K562 (cell line): ENCODE results near the gene SLC25A1. TPM values are rescaled to one million over a fixed set of nuclear protein-coding genes. Genes with fewer than 3 reads are reported as not detected.

ENCODE experiments used
- ATAC-seq: fragments of 200-7000 bp; cut with Tn5 transposase; 3 replicates; pipeline ENCODE4 v1.9.1; 2020; ENCODE audit warnings: moderate library complexity
- BruUV-seq: library from RNA; stranded (reverse); fragments of 400-500 nt; replicated peaks from 2 replicates; lab custom pipeline; 2021; lab: Mats Ljungman, UMichigan
- CTCF ChIA-PET: fragments of 300-600 bp; formaldehyde crosslinking; extraction: SDS; loops from one replicate; lab custom pipeline; 2021; ENCODE audit warnings: low intra/inter-chr PET ratio; lab: Yijun Ruan, JAX
- POLR2A ChIA-PET: fragments of 300-600, 350-650 bp; sonication (Branson Sonifier 250); formaldehyde crosslinking; extraction: SDS; loops from one replicate; lab custom pipeline; 2021; ENCODE audit warnings: antibody characterized with exemption, inconsistent platforms; lab: Yijun Ruan, JAX
- DNase-seq, 4 experiments: peaks; one replicate each; pipeline versions ENCODE4 v3.0.0 to v3.0.0-alpha.2; 2011 to 2018; ENCODE audit warnings: low spot score in 3 of 4, mixed read lengths in 3 of 4; ENCODE audit errors: extremely low read depth in 1 of 4
- FAIRE-seq: peaks from 2 replicates; lab custom pipeline; 2011; peaks lifted over from hg19 to GRCh38; lab: Jason Lieb, UNC
- H2AFZ ChIP-seq: 2 replicates; pipeline ENCODE4 v1.6.0; 2011; ENCODE audit warnings: low read depth, low read length, control low read depth, inconsistent platforms
- H3K27ac ChIP-seq: fragments of 200-600 bp; 3 replicates; pipeline ENCODE4 v1.8.0; 2011; ENCODE audit warnings: low read depth, mild to moderate bottlenecking, control low read depth, inconsistent platforms, low read length, moderate library complexity, mixed read lengths; ENCODE audit errors: extremely low read depth
- H3K27me3 ChIP-seq, 2 experiments: fragments of 300-600 bp in 1 of 2; 2 replicates in 1 of 2; 3 replicates in 1 of 2; pipeline versions ENCODE4 v1.6.0 to v1.8.0; 2011; ENCODE audit warnings: inconsistent platforms in 2 of 2, low read length in 2 of 2, mild to moderate bottlenecking in 1 of 2, mixed read lengths in 1 of 2, moderate library complexity in 1 of 2; ENCODE audit not compliant: control insufficient read depth in 2 of 2, insufficient read depth in 2 of 2
- H3K36me3 ChIP-seq: fragments of 300-600 bp; 3 replicates; pipeline ENCODE4 v1.8.0; 2011; ENCODE audit warnings: mild to moderate bottlenecking, low read length, inconsistent platforms; ENCODE audit not compliant: control insufficient read depth, insufficient read depth
- H3K4me1 ChIP-seq, 2 experiments: fragments of 200-600 bp in 1 of 2; replicated peaks in 1 of 2; 2 replicates in 1 of 2; 3 replicates in 1 of 2; pipeline versions ENCODE4 v1.5.1 to v1.8.0; 2011; ENCODE audit warnings: inconsistent platforms in 2 of 2, low read length in 2 of 2, mild to moderate bottlenecking in 1 of 2, mixed read lengths in 1 of 2, moderate library complexity in 1 of 2; ENCODE audit not compliant: control insufficient read depth in 2 of 2, insufficient read depth in 2 of 2
- H3K4me2 ChIP-seq: 2 replicates; pipeline ENCODE4 v1.6.1; 2011; ENCODE audit warnings: low read length, control low read depth, inconsistent platforms, mixed read lengths; ENCODE audit not compliant: insufficient read depth
- H3K4me3 ChIP-seq: fragments of 200-600 bp; sonication (generic), shearing (Covaris generic); 2 replicates; pipeline ENCODE4 v1.5.1; 2016; ENCODE audit warnings: control low read depth, inconsistent platforms
- H3K79me2 ChIP-seq: fragments of 200-600 bp; 3 replicates; pipeline ENCODE4 v1.8.0; 2011; ENCODE audit warnings: low read length, inconsistent platforms; ENCODE audit not compliant: control insufficient read depth, insufficient read depth
- H3K9ac ChIP-seq, 2 experiments: 2 replicates each; pipeline versions ENCODE4 v1.6.0 to v1.6.1; 2011; ENCODE audit warnings: low read depth in 2 of 2, low read length in 2 of 2, control low read depth in 1 of 2, inconsistent platforms in 1 of 2, mild to moderate bottlenecking in 1 of 2, mixed read lengths in 1 of 2; ENCODE audit not compliant: insufficient read depth in 1 of 2
- H3K9me1 ChIP-seq: one replicate; pipeline ENCODE4 v1.6.0; 2011; ENCODE audit warnings: inconsistent platforms, mild to moderate bottlenecking, low read length, moderate library complexity; ENCODE audit not compliant: control insufficient read depth, insufficient read depth
- H3K9me3 ChIP-seq: replicated peaks from 2 replicates; pipeline ENCODE4 v1.5.1; 2011; ENCODE audit warnings: low read depth, low read length, inconsistent platforms; ENCODE audit not compliant: control insufficient read depth, insufficient read depth
- H4K20me1 ChIP-seq: replicated peaks from 2 replicates; pipeline ENCODE4 v1.6.1; 2011; ENCODE audit warnings: low read length, inconsistent platforms, mixed read lengths; ENCODE audit not compliant: control insufficient read depth, insufficient read depth
- CHD7 ChIP-seq: fragments of 200-600 bp; sonication (generic); IDR thresholded peaks from one replicate; pipeline ENCODE4 v1.6.1; 2012; ENCODE audit warnings: mild to moderate bottlenecking, low read depth, low read length, inconsistent platforms
- MCM3 ChIP-seq: fragments of 450-650 bp; IDR thresholded peaks from 2 replicates; pipeline ENCODE4 v1.6.1; 2016
- MCM7 ChIP-seq, 2 experiments: fragments of 450-650 bp; IDR thresholded peaks; 2 replicates each; pipeline ENCODE4 v1.6.1; 2016 to 2018
- PRMT5 ChIP-seq: sonication (generic); formaldehyde crosslinking; IDR thresholded peaks from 2 replicates; pipeline ENCODE4 v1.5.0; 2020; ENCODE audit warnings: missing genetic modification reagents
- SP2 ChIP-seq: IDR thresholded peaks from 2 replicates; pipeline ENCODE4 v1.6.1; 2011; ENCODE audit warnings: mild to moderate bottlenecking, low read depth, low read length, moderate library complexity; ENCODE audit not compliant: poor library complexity, severe bottlenecking; ENCODE audit errors: extremely low read depth
- TAF7 ChIP-seq: fragments of 450-650 bp; IDR thresholded peaks from 2 replicates; pipeline ENCODE4 v1.6.1; 2016; ENCODE audit warnings: missing genetic modification characterization, missing compliant biosample characterization
- TOE1 ChIP-seq, 2 experiments: fragments of 450-650 bp in 1 of 2; sonication (generic) in 1 of 2; formaldehyde crosslinking in 1 of 2; IDR thresholded peaks; 2 replicates each; pipeline versions ENCODE4 v1.7.1 to v1.8.0; 2016 to 2022; ENCODE audit warnings: borderline replicate concordance in 2 of 2, mild to moderate bottlenecking in 2 of 2, antibody characterized with exemption in 1 of 2, inconsistent platforms in 1 of 2, low read depth in 1 of 2, missing genetic modification reagents in 1 of 2, moderate library complexity in 1 of 2
- WGBS: fragments of 100-300 bp; shearing (Covaris generic); methylation state at CpG from one replicate; pipeline ENCODE4 v1.1.6; 2016; ENCODE audit warnings: low coverage, mixed read lengths; ENCODE audit not compliant: insufficient coverage; ENCODE audit errors: missing lambda C conversion rate; 5-methylcytosine and 5-hydroxymethylcytosine counted together
- in situ Hi-C: fragments of 300-500 bp; cut with MboI; formaldehyde crosslinking; loops from 4 replicates; pipeline ENCODE4 v1.15.0; 2018; ENCODE audit warnings: inconsistent platforms, mixed read lengths
- intact Hi-C: fragments of 100-400 bp; cut with micrococcal nuclease; formaldehyde crosslinking; loops from 2 replicates; pipeline ENCODE4 v1.14.2; 2022
- polyA plus RNA-seq, 8 experiments: library from polyadenylated mRNA; depleted of rRNA in 4 of 8; stranded (reverse) in 5 of 8; unstranded in 3 of 8; fragments of >200 nt; fragmentation: Nextera tagmentation in 2 of 8; fragmentation: Illumina TruSeq in 1 of 8; extraction: Ambion mirVana in 2 of 8; extraction: Trizol in 1 of 8; gene quantifications; 2 replicates each; pipeline versions ENCODE4 v1.2.1 to v1.2.3, GENCODE V29; 2011 to 2014; ENCODE audit warnings: inconsistent platforms in 1 of 8, missing spikeins in 1 of 8
- total RNA-seq, 7 experiments: library from RNA; depleted of rRNA in 6 of 7; stranded (reverse); fragments of >200 nt in 6 of 7; fragmentation: Illumina TruSeq in 2 of 7; extraction: Trizol in 2 of 7; gene quantifications; 2 replicates each; pipeline versions ENCODE4 v1.2.1 to v1.2.3, GENCODE V29; 2011 to 2021; ENCODE audit warnings: low replicate concordance in 1 of 7

Gene SLC25A1
- total and polyA plus RNA-seq, 9 of the 15 experiments (the other 6 are each of a cell fraction or from before 2014, with no cell fraction given) = 11.0 to 408 (median 110) TPM

GRCh38 chr22:19127329-19128008, 51.1 kb downstream of the SLC25A1 start:
- peaks cover 12% of the 10 kb centered on the region; the same call in 1 of the 2 replicates for H4K20me1 ChIP-seq
- ATAC-seq (no peak), FAIRE-seq (no peak), DNase-seq (no peak)
- BruUV-seq = no TSS peak
- ChIA-PET POLR2A (interaction anchor here (0.6 to 5.0 kb wide), 6 partner anchors 8 to 167 kb away, joined by 3 to 44 read pairs (median 4); partner anchors contain the start of gene SLC25A1), CTCF (no interaction called here)
- in situ Hi-C loops (no loop called here), intact Hi-C loops (loop anchor here (10.0 kb wide), 1 partner anchor 497 kb away; no protein-coding TSS in a partner anchor)
- peaks cover 7 to 41% of the 10 kb centered on the region in 2 experiments; a peak in 4 of 5 replicates for H3K4me1 ChIP-seq
- H3K4me2 ChIP-seq = no peak overlapping the region
- peak overlapping the region in 1 of 2 experiments; percentile 26; a peak in 2 of 4 replicates for H3K9ac ChIP-seq
- H3K9me1 ChIP-seq = peaks cover 6% of the 10 kb centered on the region
- 35% methylated on average over 16 of the region's 16 CpGs for WGBS
- H2AFZ ChIP-seq = no peak overlapping the region
- H3K36me3 ChIP-seq = peaks cover 12% of the 10 kb centered on the region; the same call in 1 of the 3 replicates
- no peaks in the 10 kb centered on the region for H3K9me3 ChIP-seq
- no peak overlapping the region for H3K4me3 ChIP-seq
- no peak overlapping the region for H3K27ac ChIP-seq
- peaks cover 18 to 30% of the 10 kb centered on the region in 2 experiments; a peak in 4 of 5 replicates for H3K27me3 ChIP-seq
- TF ChIP-seq SP2 = no peak
- no peak for TF ChIP-seq TOE1 (IDR thresholded peaks at IDR 0.05; ENCODE audit: borderline replicate concordance)
- no peak for TF ChIP-seq TOE1 (CRISPR knock-in tag; IDR thresholded peaks at IDR 0.05; ENCODE audit: borderline replicate concordance, low read depth)
- 0 out of 2 replicates have a peak, but pooled peaks have one; percentile 62 for TF ChIP-seq PRMT5 (CRISPR knock-in tag)
- TF ChIP-seq MCM3 = peak; percentile 89
- TF ChIP-seq CHD7 = peak; percentile 7
- peak in 1 of 2 experiments; percentile 91; a peak in 2 of 4 replicates for TF ChIP-seq MCM7 (IDR thresholded peaks at IDR 0.05)
- TF ChIP-seq TAF7 (tag) = no peak
- no peaks in the 10 kb centered on the region for H3K79me2 ChIP-seq
